Kidney (tissue), 14 donors: Measurements from ENCODE around the gene FLYWCH1. TPM values are rescaled to one million over a fixed set of nuclear protein-coding genes. Genes with fewer than 3 reads are reported as not detected.
A peak's percentile ranks its signal among the peaks of the same experiment; 100 is the strongest.

Experiments
- DNase-seq, 5 donors: peaks; one replicate each; pipeline ENCODE4 v3.0.0-alpha.2; 2013 to 2020
- FAIRE-seq: peaks from 2 replicates; lab custom pipeline; 2012; peaks lifted over from hg19 to GRCh38; lab: Jason Lieb, UNC
- H3K27ac ChIP-seq, 2 donors: one replicate each; pipeline ENCODE4 v1.7.0; 2013; ENCODE audit warnings: low read depth in 2 of 2, low read length in 2 of 2, inconsistent platforms in 1 of 2
- H3K27me3 ChIP-seq: one replicate; pipeline ENCODE4 v1.7.1; 2013; ENCODE audit warnings: low read length, inconsistent platforms; ENCODE audit not compliant: control insufficient read depth, insufficient read depth
- H3K36me3 ChIP-seq, 3 donors: one replicate each; pipeline versions ENCODE4 v1.7.0 to v1.7.1; 2013; ENCODE audit warnings: low read length in 3 of 3, control low read depth in 1 of 3, inconsistent platforms in 1 of 3; ENCODE audit not compliant: insufficient read depth in 3 of 3, control insufficient read depth in 2 of 3
- H3K4me1 ChIP-seq, 3 donors: one replicate each; pipeline versions ENCODE4 v1.7.0 to v1.7.1; 2013; ENCODE audit warnings: low read length in 3 of 3, inconsistent platforms in 1 of 3, low read depth in 1 of 3; ENCODE audit not compliant: control insufficient read depth in 2 of 3, insufficient read depth in 2 of 3
- H3K4me3 ChIP-seq, 3 donors: one replicate each; pipeline versions ENCODE4 v1.7.0 to v1.8.1; 2013; ENCODE audit warnings: low read length in 3 of 3, control low read depth in 1 of 3, inconsistent platforms in 1 of 3
- H3K9ac ChIP-seq, 3 donors: one replicate each; pipeline versions ENCODE4 v1.7.0 to v1.7.1; 2013; ENCODE audit warnings: low read length in 3 of 3, control low read depth in 1 of 3, inconsistent platforms in 1 of 3
- H3K9me3 ChIP-seq, 3 donors: one replicate each; pipeline versions ENCODE4 v1.7.0 to v1.7.1; 2013; ENCODE audit warnings: low read length in 3 of 3, control low read depth in 1 of 3, inconsistent platforms in 1 of 3; ENCODE audit not compliant: control insufficient read depth in 2 of 3, insufficient read depth in 1 of 3
- intact Hi-C: fragments of 100-400 bp; cut with DNase I; formaldehyde crosslinking; loops from one replicate; pipeline ENCODE4 v1.11.1; 2022
- polyA plus RNA-seq: library from polyadenylated mRNA; stranded (reverse); fragments of 350-450 nt; fragmentation: Illumina TruSeq; extraction: RNeasy Lipid Tissue Mini Kit (QIAGEN cat#74804); gene quantifications from one replicate; pipeline ENCODE4 v1.2.3, GENCODE V29; 2014; ENCODE audit warnings: low read depth, low replicate concordance; ENCODE audit not compliant: insufficient read depth
- total RNA-seq: library from RNA; stranded (reverse); fragmentation: NEBNext Ultra II Directional; extraction: Animal tissue kit (Norgen Biotek cat#: 25700); gene quantifications from one replicate; pipeline ENCODE4 v1.2.1, GENCODE V29; 2021
- TF ChIP-seq, protein P1 (sequence below): IDR thresholded peaks from 3 replicates; pipeline ENCODE4 v1.5.1; 2012; ENCODE audit warnings: mild to moderate bottlenecking, moderate library complexity, borderline replicate concordance; ENCODE audit not compliant: insufficient read depth; ENCODE audit errors: extremely low read depth
- donor health status: control.
- donor health status: control.
- donor health status: control.
- donor health status: control.
- donor health status: control.
- donor health status: DM: yes; HTN: yes; CAD: no.
- donor health status: Normal renal cell carcinoma (clear cell type).

Gene FLYWCH1
- total and polyA plus RNA-seq, 2 donors from 2014 or later: 24.5 to 36.8 TPM

DNA sequence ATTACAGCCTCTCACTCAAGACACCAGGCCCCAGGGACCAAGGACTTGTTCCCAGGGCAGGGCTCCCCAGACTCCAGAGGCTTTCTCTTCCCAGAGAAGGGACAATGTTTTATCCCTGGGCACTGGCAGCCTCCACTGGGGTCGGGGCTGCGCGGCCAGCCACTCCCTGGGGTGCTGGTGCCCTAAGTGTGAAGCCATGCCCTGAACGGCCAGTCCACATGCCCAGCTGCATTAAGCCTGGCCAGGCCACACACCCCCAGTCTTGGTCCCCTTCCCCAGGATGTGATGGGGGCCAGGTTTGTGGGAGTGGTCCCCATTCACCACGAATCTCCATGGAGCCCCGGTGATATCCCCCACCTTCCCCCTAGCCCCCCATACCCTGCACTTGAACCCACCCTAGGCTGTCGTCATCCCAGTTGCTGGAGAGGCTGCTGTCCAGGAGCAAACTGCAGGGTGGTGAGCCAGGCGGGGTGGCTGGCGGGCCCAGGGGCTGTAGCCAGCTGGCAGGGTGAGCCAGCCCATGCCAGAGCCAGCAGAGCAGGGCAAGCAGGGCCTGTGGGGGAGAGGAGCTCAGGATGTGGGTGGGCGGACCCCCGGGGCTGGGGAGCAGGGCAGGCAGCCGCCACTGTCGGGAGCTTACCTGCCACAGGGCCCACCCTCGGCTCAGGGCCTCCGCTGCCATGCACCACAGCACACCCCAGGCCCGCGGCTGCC lies 62.0 kb downstream of the FLYWCH1 start:
- TF ChIP-seq, protein P1, sequence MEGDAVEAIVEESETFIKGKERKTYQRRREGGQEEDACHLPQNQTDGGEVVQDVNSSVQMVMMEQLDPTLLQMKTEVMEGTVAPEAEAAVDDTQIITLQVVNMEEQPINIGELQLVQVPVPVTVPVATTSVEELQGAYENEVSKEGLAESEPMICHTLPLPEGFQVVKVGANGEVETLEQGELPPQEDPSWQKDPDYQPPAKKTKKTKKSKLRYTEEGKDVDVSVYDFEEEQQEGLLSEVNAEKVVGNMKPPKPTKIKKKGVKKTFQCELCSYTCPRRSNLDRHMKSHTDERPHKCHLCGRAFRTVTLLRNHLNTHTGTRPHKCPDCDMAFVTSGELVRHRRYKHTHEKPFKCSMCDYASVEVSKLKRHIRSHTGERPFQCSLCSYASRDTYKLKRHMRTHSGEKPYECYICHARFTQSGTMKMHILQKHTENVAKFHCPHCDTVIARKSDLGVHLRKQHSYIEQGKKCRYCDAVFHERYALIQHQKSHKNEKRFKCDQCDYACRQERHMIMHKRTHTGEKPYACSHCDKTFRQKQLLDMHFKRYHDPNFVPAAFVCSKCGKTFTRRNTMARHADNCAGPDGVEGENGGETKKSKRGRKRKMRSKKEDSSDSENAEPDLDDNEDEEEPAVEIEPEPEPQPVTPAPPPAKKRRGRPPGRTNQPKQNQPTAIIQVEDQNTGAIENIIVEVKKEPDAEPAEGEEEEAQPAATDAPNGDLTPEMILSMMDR: no peak
- H3K9me3 ChIP-seq: no peaks in the 10 kb centered on the region
- no peak for FAIRE-seq

DNA sequence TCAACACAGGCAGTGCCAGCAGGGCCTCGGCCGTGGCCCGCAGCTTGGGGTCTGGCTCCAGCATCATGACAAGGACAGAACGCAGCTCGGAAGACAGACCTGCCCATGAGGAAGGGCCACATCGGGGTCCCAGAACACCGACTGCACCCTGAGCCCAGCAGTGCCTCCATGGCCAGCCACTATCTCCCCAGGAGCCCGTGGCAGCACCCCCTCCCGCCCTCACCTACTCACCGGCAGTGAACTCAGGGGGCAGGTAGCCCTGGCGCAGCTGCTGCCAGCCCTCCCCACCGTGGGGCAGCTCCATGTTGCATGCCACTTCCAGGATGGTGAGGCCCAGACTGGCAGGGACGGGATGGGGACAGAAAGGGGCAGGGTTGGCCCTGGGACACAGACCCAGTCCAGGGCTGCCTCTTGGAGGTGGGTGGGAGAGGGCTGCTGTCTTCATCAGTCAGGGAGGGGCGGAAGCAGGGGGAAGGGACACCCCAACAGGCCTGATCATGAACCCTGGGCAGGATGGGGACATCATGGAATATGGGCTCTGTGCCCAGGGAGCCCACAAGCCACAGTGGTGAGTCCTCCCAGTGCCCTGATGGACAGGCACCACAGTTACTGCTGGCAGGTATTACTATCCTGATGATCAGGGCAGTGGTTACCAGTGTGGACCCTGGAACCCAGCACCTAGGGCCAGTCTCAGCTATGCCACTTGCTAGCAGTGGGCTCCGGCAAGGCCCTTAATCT lies 62.8 kb downstream of the FLYWCH1 start:
- DNase-seq: peak in 1 of 5 donors; percentile 75
- H3K4me1 ChIP-seq: peaks cover 0 to 5% (median 0%) of the 10 kb centered on the region in 3 donors

More for the DNA sequence above, 62.0 kb downstream of the FLYWCH1 start:
- H3K4me3 ChIP-seq: no peak overlapping the region
- H3K36me3 ChIP-seq: no peaks in the 10 kb centered on the region
- peak in 1 of 5 donors; percentile 74 for DNase-seq
- no peak overlapping the region for H3K9ac ChIP-seq
- H3K27me3 ChIP-seq: no peaks in the 10 kb centered on the region
- intact Hi-C loops: no loop called here
- no peak overlapping the region for H3K27ac ChIP-seq
- H3K4me1 ChIP-seq: peaks cover 0 to 5% (median 0%) of the 10 kb centered on the region in 3 donors

DNA sequence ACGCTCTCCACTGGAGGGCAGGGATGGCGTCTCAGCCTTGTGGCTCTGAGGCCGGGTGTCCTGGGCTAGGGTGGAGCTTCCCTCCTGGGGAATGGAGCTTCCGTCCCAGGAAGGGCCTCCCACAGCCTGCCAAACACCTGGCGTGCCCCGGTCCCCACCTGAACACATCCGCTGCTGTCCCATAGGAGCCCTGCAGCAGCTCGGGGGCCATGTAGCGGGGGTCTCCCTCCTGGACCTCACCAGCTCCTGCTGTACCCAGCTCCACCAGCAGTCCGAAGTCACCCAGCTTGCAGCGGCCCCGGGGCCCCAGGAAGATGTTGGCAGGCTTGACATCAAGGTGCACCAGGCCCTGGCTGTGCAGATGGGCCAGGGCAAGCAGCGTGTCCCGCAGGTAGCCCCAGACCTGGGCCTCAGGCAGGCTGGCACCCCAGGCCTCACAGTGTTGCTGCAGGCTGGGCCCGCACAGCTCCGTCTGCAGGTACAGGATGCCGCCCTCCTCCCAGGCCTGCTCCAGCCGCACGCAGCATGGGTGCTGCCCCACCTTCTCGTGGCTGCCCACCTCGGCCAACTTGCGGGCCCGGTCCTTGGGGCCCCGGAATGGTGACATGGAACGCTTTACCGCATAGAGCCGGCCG lies 63.5 kb downstream of the FLYWCH1 start:
- DNase-seq (peak in 1 of 5 donors; percentile 75), FAIRE-seq (no peak)
- intact Hi-C loops: no loop called here
- no peaks in the 10 kb centered on the region for H3K27me3 ChIP-seq
- H3K9ac ChIP-seq: no peak overlapping the region
- H3K4me3 ChIP-seq: no peak overlapping the region
- H3K4me1 ChIP-seq: peaks cover 0 to 3% (median 0%) of the 10 kb centered on the region in 3 donors
- no peaks in the 10 kb centered on the region for H3K36me3 ChIP-seq
- TF ChIP-seq, protein P1: no peak
- no peak overlapping the region for H3K27ac ChIP-seq
- no peaks in the 10 kb centered on the region for H3K9me3 ChIP-seq

More for the DNA sequence above, 62.8 kb downstream of the FLYWCH1 start:
- intact Hi-C loops: no loop called here
- Histone ChIP-seq H3K4me3 (no peak overlapping the region), H3K36me3 (no peaks in the 10 kb centered on the region), H3K27me3 (no peaks in the 10 kb centered on the region), H3K9me3 (no peaks in the 10 kb centered on the region), H3K27ac (no peak overlapping the region), H3K9ac (no peak overlapping the region)
- TF ChIP-seq, protein P1: no peak
- FAIRE-seq: no peak
